Activated naive CD4-positive, alpha-beta T cell treated with anti-CD3 and anti-CD28 coated beads for 36 hours (primary cell): ENCODE results near the gene PRSS33. TPM values are rescaled to one million over a fixed set of nuclear protein-coding genes. Genes with fewer than 3 reads are reported as not detected.
A peak's percentile ranks its signal among the peaks of the same experiment; 100 is the strongest.

ENCODE experiments used
- CTCF ChIA-PET: fragments of 350-600 bp; sonication (Branson Sonifier 250); formaldehyde crosslinking; loops from one replicate; lab custom pipeline; 2021; ENCODE audit warnings: antibody characterized with exemption; lab: Charles Lee
- DNase-seq: peaks from one replicate; pipeline ENCODE4 v3.0.0-alpha.2; 2020
- H3K27ac Mint-ChIP-seq: one replicate; pipeline ENCODE4 v1.8.0; 2021; ENCODE audit warnings: mild to moderate bottlenecking, mixed read lengths
- H3K27me3 Mint-ChIP-seq: one replicate; pipeline ENCODE4 v1.8.0; 2021; ENCODE audit warnings: low read depth, mixed read lengths
- H3K36me3 Mint-ChIP-seq: one replicate; pipeline ENCODE4 v1.8.0; 2021; ENCODE audit warnings: low read depth, mixed read lengths
- H3K4me1 Mint-ChIP-seq: one replicate; pipeline ENCODE4 v1.8.0; 2021; ENCODE audit warnings: low read depth, mixed read lengths
- H3K4me3 Mint-ChIP-seq: one replicate; pipeline ENCODE4 v1.8.0; 2021; ENCODE audit warnings: mild to moderate bottlenecking, moderate library complexity, mixed read lengths
- H3K9me3 Mint-ChIP-seq: one replicate; pipeline ENCODE4 v1.8.0; 2021; ENCODE audit warnings: mixed read lengths
- intact Hi-C: fragments of 100-400 bp; cut with micrococcal nuclease; formaldehyde crosslinking; loops from one replicate; pipeline ENCODE4 v1.15.1; 2023
- total RNA-seq, 2 experiments: library from RNA; stranded (reverse); gene quantifications; one replicate each; pipeline ENCODE4 v1.2.3, GENCODE V29; 2021

PRSS33 gene
- total RNA-seq, 2 experiments from 2014 or later, result 0.12 to 0.17 TPM

GRCh38 chr16:2804728-2805127 lies 17.4 kb upstream of the PRSS33 start:
- Mint-ChIP-seq H3K27me3 (peaks cover 10% of the 10 kb centered on the region), H3K27ac (no peak overlapping the region), H3K4me1 (no peaks in the 10 kb centered on the region), H3K9me3 (peaks cover 13% of the 10 kb centered on the region), H3K36me3 (no peaks in the 10 kb centered on the region), H3K4me3 (no peak overlapping the region)
- DNase-seq, result no peak
- CTCF ChIA-PET, result interaction anchor here (0.6 kb wide), 1 partner anchor 122 kb away, joined by 3 read pairs; no protein-coding TSS in a partner anchor
- intact Hi-C loops, result no loop called here

GRCh38 chr16:2803545-2804195 lies 16.3 kb upstream of the PRSS33 start:
- no peak overlapping the region for H3K27ac Mint-ChIP-seq
- H3K27me3 Mint-ChIP-seq, result peaks cover 6% of the 10 kb centered on the region
- no peak overlapping the region for H3K4me3 Mint-ChIP-seq
- DNase-seq, result no peak
- no peaks in the 10 kb centered on the region for H3K36me3 Mint-ChIP-seq
- H3K9me3 Mint-ChIP-seq, result peaks cover 13% of the 10 kb centered on the region
- CTCF ChIA-PET, result no interaction called here
- H3K4me1 Mint-ChIP-seq, result no peaks in the 10 kb centered on the region
- intact Hi-C loops, result no loop called here

GRCh38 chr16:2799859-2800226 lies 12.5 kb upstream of the PRSS33 start:
- no peak overlapping the region for H3K27ac Mint-ChIP-seq
- H3K4me1 Mint-ChIP-seq, result no peaks in the 10 kb centered on the region
- H3K4me3 Mint-ChIP-seq, result no peak overlapping the region
- CTCF ChIA-PET, result no interaction called here
- DNase-seq, result no peak
- H3K9me3 Mint-ChIP-seq, result peaks cover 13% of the 10 kb centered on the region
- intact Hi-C loops, result no loop called here
- H3K27me3 Mint-ChIP-seq, result peaks cover 5% of the 10 kb centered on the region
- H3K36me3 Mint-ChIP-seq, result no peaks in the 10 kb centered on the region

- no peak overlapping the region for H3K27ac Mint-ChIP-seq
- H3K4me1 Mint-ChIP-seq, result no peaks in the 10 kb centered on the region
- intact Hi-C loops, result no loop called here
- H3K27me3 Mint-ChIP-seq, result peaks cover 9% of the 10 kb centered on the region
- H3K9me3 Mint-ChIP-seq, result peaks cover 9% of the 10 kb centered on the region
- CTCF ChIA-PET, result no interaction called here
- H3K36me3 Mint-ChIP-seq, result no peaks in the 10 kb centered on the region
- DNase-seq, result no peak
- no peak overlapping the region for H3K4me3 Mint-ChIP-seq
These were observed 12.0 kb upstream of the PRSS33 start for GRCh38 chr16:2799205-2799858.

GRCh38 chr16:2798723-2799204 lies 11.4 kb upstream of the PRSS33 start:
- Mint-ChIP-seq H3K36me3 (no peaks in the 10 kb centered on the region), H3K9me3 (peaks cover 3% of the 10 kb centered on the region), H3K27me3 (peaks cover 9% of the 10 kb centered on the region), H3K27ac (no peak overlapping the region), H3K4me1 (no peaks in the 10 kb centered on the region), H3K4me3 (no peak overlapping the region)
- no peak for DNase-seq
- CTCF ChIA-PET, result no interaction called here
- intact Hi-C loops, result no loop called here

- Mint-ChIP-seq H3K4me3 (no peak overlapping the region), H3K27me3 (peaks cover 8% of the 10 kb centered on the region)
These were observed 8.2 kb upstream of the PRSS33 start for GRCh38 chr16:2795395-2796143.

GRCh38 chr16:2792940-2793339 lies 5.6 kb upstream of the PRSS33 start:
- H3K4me1 Mint-ChIP-seq, result no peaks in the 10 kb centered on the region
- intact Hi-C loops, result no loop called here
- CTCF ChIA-PET, result interaction anchor here (0.6 kb wide), 2 partner anchors 58 to 378 kb away, joined by 3 read pairs; no protein-coding TSS in a partner anchor
- no peaks in the 10 kb centered on the region for H3K36me3 Mint-ChIP-seq
- no peak for DNase-seq
- no peaks in the 10 kb centered on the region for H3K9me3 Mint-ChIP-seq
- H3K4me3 Mint-ChIP-seq, result no peak overlapping the region
- no peak overlapping the region for H3K27ac Mint-ChIP-seq
- H3K27me3 Mint-ChIP-seq, result peaks cover 15% of the 10 kb centered on the region

More at GRCh38 chr16:2795395-2796143, 8.2 kb upstream of the PRSS33 start:
- H3K4me1 Mint-ChIP-seq, result no peaks in the 10 kb centered on the region
- intact Hi-C loops, result no loop called here
- CTCF ChIA-PET, result no interaction called here
- H3K9me3 Mint-ChIP-seq, result no peaks in the 10 kb centered on the region
- DNase-seq, result no peak
- no peaks in the 10 kb centered on the region for H3K36me3 Mint-ChIP-seq
- no peak overlapping the region for H3K27ac Mint-ChIP-seq

- Mint-ChIP-seq H3K4me1 (peaks cover 3% of the 10 kb centered on the region), H3K9me3 (no peaks in the 10 kb centered on the region), H3K36me3 (no peaks in the 10 kb centered on the region), H3K27ac (no peak overlapping the region), H3K27me3 (peaks cover 16% of the 10 kb centered on the region), H3K4me3 (no peak overlapping the region)
- CTCF ChIA-PET, result no interaction called here
- intact Hi-C loops, result no loop called here
- no peak for DNase-seq
These were observed 3.8 kb upstream of the PRSS33 start for GRCh38 chr16:2791174-2791573.

GRCh38 chr16:2790631-2791030 lies 3.3 kb upstream of the PRSS33 start:
- no peaks in the 10 kb centered on the region for H3K9me3 Mint-ChIP-seq
- no peaks in the 10 kb centered on the region for H3K36me3 Mint-ChIP-seq
- no peak overlapping the region for H3K27ac Mint-ChIP-seq
- CTCF ChIA-PET, result no interaction called here
- H3K27me3 Mint-ChIP-seq, result peaks cover 16% of the 10 kb centered on the region
- peaks cover 6% of the 10 kb centered on the region for H3K4me1 Mint-ChIP-seq
- DNase-seq, result no peak
- intact Hi-C loops, result no loop called here
- H3K4me3 Mint-ChIP-seq, result no peak overlapping the region

GRCh38 chr16:2787961-2788360 lies 601 bp upstream of the PRSS33 start:
- H3K4me3 Mint-ChIP-seq, result no peak overlapping the region
- H3K4me1 Mint-ChIP-seq, result peaks cover 10% of the 10 kb centered on the region
- no peak for DNase-seq
- intact Hi-C loops, result no loop called here
- H3K27ac Mint-ChIP-seq, result no peak overlapping the region
- CTCF ChIA-PET, result no interaction called here
- H3K36me3 Mint-ChIP-seq, result no peaks in the 10 kb centered on the region
- peaks cover 13% of the 10 kb centered on the region for H3K27me3 Mint-ChIP-seq
- no peaks in the 10 kb centered on the region for H3K9me3 Mint-ChIP-seq

GRCh38 chr16:2786826-2787151 lies 571 bp downstream of the PRSS33 start:
- Mint-ChIP-seq H3K27ac (no peak overlapping the region), H3K27me3 (peaks cover 13% of the 10 kb centered on the region), H3K9me3 (no peaks in the 10 kb centered on the region), H3K4me1 (peaks cover 10% of the 10 kb centered on the region), H3K36me3 (no peaks in the 10 kb centered on the region), H3K4me3 (no peak overlapping the region)
- intact Hi-C loops, result no loop called here
- no peak for DNase-seq
- CTCF ChIA-PET, result no interaction called here

GRCh38 chr16:2786061-2786825 lies 1.1 kb downstream of the PRSS33 start:
- peaks cover 10% of the 10 kb centered on the region for H3K4me1 Mint-ChIP-seq
- CTCF ChIA-PET, result no interaction called here
- H3K4me3 Mint-ChIP-seq, result peak overlapping the region; percentile 49
- DNase-seq, result no peak
- H3K27me3 Mint-ChIP-seq, result peaks cover 11% of the 10 kb centered on the region
- no peaks in the 10 kb centered on the region for H3K9me3 Mint-ChIP-seq
- H3K27ac Mint-ChIP-seq, result no peak overlapping the region
- intact Hi-C loops, result no loop called here
- H3K36me3 Mint-ChIP-seq, result no peaks in the 10 kb centered on the region
